KMS-11 (cell line): ENCODE results near the gene RELL1.

Experiments used
- H2AFZ ChIP-seq: fragments of 200-600 bp; sonication (generic); 2 replicates; pipeline ENCODE4 v1.6.1; 2016; ENCODE audit warnings: antibody characterized with exemption, mixed run types, low read depth
- H3K27ac ChIP-seq: fragments of 200-600 bp; sonication (generic); 2 replicates; pipeline ENCODE4 v1.6.1; 2016; ENCODE audit warnings: mild to moderate bottlenecking, mixed run types
- H3K27me3 ChIP-seq: fragments of 200-600 bp; sonication (generic); 2 replicates; pipeline ENCODE4 v1.6.1; 2017; ENCODE audit warnings: mild to moderate bottlenecking, low read depth, mixed run types, moderate library complexity; ENCODE audit not compliant: insufficient read depth
- H3K36me3 ChIP-seq: fragments of 200-600 bp; sonication (generic); 2 replicates; pipeline ENCODE4 v1.6.1; 2017; ENCODE audit warnings: mild to moderate bottlenecking, mixed run types; ENCODE audit not compliant: insufficient read depth
- H3K4me1 ChIP-seq: fragments of 200-600 bp; sonication (generic); 2 replicates; pipeline ENCODE4 v1.6.1; 2016; ENCODE audit warnings: mild to moderate bottlenecking, low read depth, mixed run types; ENCODE audit not compliant: poor library complexity, severe bottlenecking
- H3K4me2 ChIP-seq: fragments of 200-600 bp; sonication (generic); 2 replicates; pipeline ENCODE4 v1.7.0; 2016; ENCODE audit warnings: mild to moderate bottlenecking, mixed run types
- H3K4me3 ChIP-seq: fragments of 200-600 bp; sonication (generic); IDR thresholded peaks from 2 replicates; pipeline ENCODE4 v1.6.1; 2017; ENCODE audit warnings: low read depth, low read length, mixed read lengths; ENCODE audit not compliant: insufficient read depth
- H3K79me2 ChIP-seq: fragments of 200-600 bp; sonication (generic); 2 replicates; pipeline ENCODE4 v1.6.1; 2016; ENCODE audit warnings: low read depth, mixed run types; ENCODE audit not compliant: insufficient read depth
- H3K9ac ChIP-seq: fragments of 200-600 bp; sonication (generic); 2 replicates; pipeline ENCODE4 v1.6.1; 2016; ENCODE audit warnings: mild to moderate bottlenecking, mixed run types
- H4K20me1 ChIP-seq: fragments of 200-600 bp; sonication (generic); 2 replicates; pipeline ENCODE4 v1.6.1; 2016; ENCODE audit warnings: mild to moderate bottlenecking, mixed run types; ENCODE audit not compliant: insufficient read depth
- CTCF ChIP-seq: fragments of 200-600 bp; sonication (generic); conservative IDR thresholded peaks from 2 replicates; pipeline ENCODE4 v1.6.1; 2017; ENCODE audit warnings: low read depth, mild to moderate bottlenecking, antibody characterized with exemption, low read length, moderate library complexity, mixed read lengths

RELL1 gene

DNA sequence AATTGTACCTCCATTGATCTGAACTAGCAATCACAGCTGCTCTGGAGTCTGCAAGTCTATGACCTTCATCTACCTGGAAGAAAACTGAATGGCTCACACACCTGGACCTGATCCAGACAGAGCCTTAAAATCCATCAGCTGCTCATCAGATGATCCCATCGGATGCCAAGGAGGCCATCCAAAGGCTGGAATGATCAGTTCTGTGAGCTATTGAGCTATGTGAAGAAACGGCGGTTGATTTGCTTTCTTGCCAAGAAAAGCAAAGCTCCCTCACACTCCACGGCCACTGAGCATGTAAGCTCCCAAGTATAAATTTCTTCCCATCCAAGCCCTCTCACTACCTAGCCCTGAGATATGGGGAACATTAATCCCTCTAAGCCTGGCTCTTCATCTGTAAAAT, 63.1 kb downstream of the RELL1 start:
- no peak for TF ChIP-seq CTCF
- no peaks in the 10 kb centered on the region for H3K79me2 ChIP-seq
- H3K27ac ChIP-seq = no peak overlapping the region
- no peak overlapping the region for H3K4me2 ChIP-seq
- no peak overlapping the region for H2AFZ ChIP-seq
- no peaks in the 10 kb centered on the region for H4K20me1 ChIP-seq
- H3K4me3 ChIP-seq = no peak overlapping the region
- H3K9ac ChIP-seq = no peak overlapping the region
- H3K36me3 ChIP-seq = no peaks in the 10 kb centered on the region
- no peaks in the 10 kb centered on the region for H3K4me1 ChIP-seq
- H3K27me3 ChIP-seq = no peaks in the 10 kb centered on the region

DNA sequence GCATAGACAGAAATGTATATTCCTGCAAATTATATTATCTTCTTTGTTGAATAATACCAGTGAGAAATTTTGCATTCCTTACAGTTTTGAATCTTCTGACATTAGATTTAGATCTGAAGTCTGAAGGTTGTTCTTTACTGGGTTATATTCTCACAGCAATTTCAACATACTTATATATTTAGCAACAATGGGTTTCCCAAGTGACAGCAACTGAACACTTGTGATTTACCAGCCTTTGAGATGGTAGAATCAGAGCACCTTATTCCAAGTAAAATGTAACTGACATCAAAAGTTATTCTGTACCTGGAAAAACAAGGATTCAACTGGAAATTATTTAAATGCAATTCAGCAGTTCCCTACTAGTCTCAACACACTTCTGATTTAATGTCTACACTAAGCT, 66.0 kb downstream of the RELL1 start:
- Histone ChIP-seq H3K36me3 (no peaks in the 10 kb centered on the region), H3K79me2 (no peaks in the 10 kb centered on the region), H4K20me1 (no peaks in the 10 kb centered on the region), H3K4me1 (no peaks in the 10 kb centered on the region), H2AFZ (no peak overlapping the region), H3K4me2 (no peak overlapping the region), H3K9ac (no peak overlapping the region), H3K27ac (no peak overlapping the region), H3K4me3 (no peak overlapping the region), H3K27me3 (no peaks in the 10 kb centered on the region)
- no peak for TF ChIP-seq CTCF

- Histone ChIP-seq H3K4me1 (no peaks in the 10 kb centered on the region), H3K27me3 (no peaks in the 10 kb centered on the region), H2AFZ (no peak overlapping the region), H3K4me3 (no peak overlapping the region), H4K20me1 (no peaks in the 10 kb centered on the region), H3K9ac (no peak overlapping the region), H3K27ac (no peak overlapping the region), H3K36me3 (no peaks in the 10 kb centered on the region), H3K79me2 (no peaks in the 10 kb centered on the region), H3K4me2 (no peak overlapping the region)
- TF ChIP-seq CTCF = no peak
These were observed 70.5 kb downstream of the RELL1 start for GRCh38 chr4:37615720-37616063.

- Histone ChIP-seq H3K27ac (no peak overlapping the region), H3K4me3 (no peak overlapping the region), H3K4me1 (no peaks in the 10 kb centered on the region), H3K9ac (no peak overlapping the region), H3K36me3 (no peaks in the 10 kb centered on the region), H4K20me1 (no peaks in the 10 kb centered on the region), H3K79me2 (no peaks in the 10 kb centered on the region), H2AFZ (no peak overlapping the region), H3K27me3 (no peaks in the 10 kb centered on the region), H3K4me2 (no peak overlapping the region)
- no peak for TF ChIP-seq CTCF
These were observed 71.0 kb downstream of the RELL1 start for GRCh38 chr4:37615059-37615719.

- Histone ChIP-seq H3K36me3 (no peaks in the 10 kb centered on the region), H3K27me3 (no peaks in the 10 kb centered on the region), H3K79me2 (no peaks in the 10 kb centered on the region), H3K4me2 (no peak overlapping the region), H3K27ac (no peak overlapping the region), H2AFZ (no peak overlapping the region), H3K4me1 (no peaks in the 10 kb centered on the region), H3K4me3 (no peak overlapping the region), H4K20me1 (no peaks in the 10 kb centered on the region), H3K9ac (no peak overlapping the region)
- no peak for TF ChIP-seq CTCF
These were observed 73.4 kb downstream of the RELL1 start for GRCh38 chr4:37612811-37613210.
